Cardiac fibroblast (primary cell): ENCODE measurements around the gene BBS12.
A peak's percentile ranks its signal among the peaks of the same experiment; 100 is the strongest.

Source experiments
- DNase-seq, 2 donors: peaks; one replicate each; pipeline versions ENCODE4 v3.0.0 to v3.0.0-alpha.2; 2010; ENCODE audit warnings: low read depth in 2 of 2
- H3K4me3 ChIP-seq, 2 donors: replicated peaks in 1 of 2; 1 replicate in 1 of 2; 2 replicates in 1 of 2; pipeline ENCODE4 v1.5.1; 2011; ENCODE audit warnings: low read depth in 2 of 2, low read length in 2 of 2, mild to moderate bottlenecking in 2 of 2, moderate library complexity in 1 of 2
- TF ChIP-seq, protein P1 (sequence below): IDR thresholded peaks from one replicate; pipeline ENCODE4 v1.5.1; 2011; ENCODE audit warnings: low read depth, mild to moderate bottlenecking, low read length, inconsistent platforms

BBS12 gene

DNA sequence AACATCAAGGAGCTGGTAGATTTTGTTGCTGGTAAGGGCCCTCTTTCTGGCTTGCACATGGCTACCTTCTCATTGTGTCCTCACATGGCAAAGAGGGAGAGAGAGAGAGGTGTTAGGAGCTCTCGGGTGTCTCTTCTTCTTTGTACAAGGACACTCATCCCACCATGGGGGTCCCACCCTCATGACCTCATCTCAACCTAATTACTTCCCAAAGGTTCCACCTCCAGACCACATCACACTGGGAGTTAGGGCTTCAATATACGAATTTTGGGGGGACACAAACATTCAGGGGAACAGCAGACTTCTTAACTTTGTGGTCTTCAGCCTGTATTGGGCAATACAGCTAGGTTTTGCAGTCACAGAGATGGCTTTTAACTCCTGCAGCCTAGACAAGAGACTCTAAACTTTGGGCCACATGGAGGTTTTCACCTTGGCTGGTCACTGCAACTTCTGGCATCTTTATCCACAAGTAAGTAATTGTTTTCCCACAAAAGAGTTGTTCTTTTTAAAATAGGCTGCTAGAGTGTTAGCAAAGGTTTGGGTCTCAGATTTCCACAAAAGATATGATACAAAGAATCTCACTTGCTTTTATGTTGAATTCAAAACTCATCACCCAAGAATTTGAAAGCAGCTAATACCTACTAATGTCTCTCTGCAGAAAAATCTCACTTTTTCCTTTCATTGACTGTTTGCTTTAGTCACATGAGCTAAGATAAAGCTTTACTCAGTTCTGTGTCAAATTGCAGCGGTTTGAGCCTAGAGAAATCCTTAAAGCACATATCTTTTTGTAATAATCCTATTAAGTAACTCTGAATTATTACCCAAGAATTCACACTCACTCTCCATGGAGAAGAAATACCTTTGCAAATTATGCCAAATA, 39.6 kb upstream of the BBS12 start:
- TF ChIP-seq, protein P1, sequence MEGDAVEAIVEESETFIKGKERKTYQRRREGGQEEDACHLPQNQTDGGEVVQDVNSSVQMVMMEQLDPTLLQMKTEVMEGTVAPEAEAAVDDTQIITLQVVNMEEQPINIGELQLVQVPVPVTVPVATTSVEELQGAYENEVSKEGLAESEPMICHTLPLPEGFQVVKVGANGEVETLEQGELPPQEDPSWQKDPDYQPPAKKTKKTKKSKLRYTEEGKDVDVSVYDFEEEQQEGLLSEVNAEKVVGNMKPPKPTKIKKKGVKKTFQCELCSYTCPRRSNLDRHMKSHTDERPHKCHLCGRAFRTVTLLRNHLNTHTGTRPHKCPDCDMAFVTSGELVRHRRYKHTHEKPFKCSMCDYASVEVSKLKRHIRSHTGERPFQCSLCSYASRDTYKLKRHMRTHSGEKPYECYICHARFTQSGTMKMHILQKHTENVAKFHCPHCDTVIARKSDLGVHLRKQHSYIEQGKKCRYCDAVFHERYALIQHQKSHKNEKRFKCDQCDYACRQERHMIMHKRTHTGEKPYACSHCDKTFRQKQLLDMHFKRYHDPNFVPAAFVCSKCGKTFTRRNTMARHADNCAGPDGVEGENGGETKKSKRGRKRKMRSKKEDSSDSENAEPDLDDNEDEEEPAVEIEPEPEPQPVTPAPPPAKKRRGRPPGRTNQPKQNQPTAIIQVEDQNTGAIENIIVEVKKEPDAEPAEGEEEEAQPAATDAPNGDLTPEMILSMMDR = no peak
- H3K4me3 ChIP-seq = no peak overlapping the region
- DNase-seq = peak in 1 of 2 donors; percentile 31

DNA sequence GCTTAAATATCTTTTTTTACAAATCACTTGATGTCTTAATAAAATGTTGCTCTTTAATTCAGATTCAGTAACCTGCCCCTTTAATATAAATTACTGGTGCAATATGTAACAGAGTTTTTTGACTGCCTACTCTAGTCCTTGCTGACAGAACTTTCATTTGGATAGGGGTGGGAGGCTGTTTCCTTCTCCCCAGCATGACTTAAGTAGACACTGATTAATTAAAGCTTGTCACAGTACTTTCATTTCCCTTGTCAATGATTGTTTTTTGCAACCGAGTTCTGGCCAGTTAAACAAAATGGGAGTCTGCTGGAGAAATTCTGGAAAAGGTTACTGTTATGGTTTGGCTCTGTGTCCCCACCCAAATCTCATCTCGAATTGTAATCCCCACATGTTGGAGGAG, 37.3 kb upstream of the BBS12 start:
- no peak for DNase-seq
- H3K4me3 ChIP-seq = no peak overlapping the region
- TF ChIP-seq, protein P1 = no peak

DNA sequence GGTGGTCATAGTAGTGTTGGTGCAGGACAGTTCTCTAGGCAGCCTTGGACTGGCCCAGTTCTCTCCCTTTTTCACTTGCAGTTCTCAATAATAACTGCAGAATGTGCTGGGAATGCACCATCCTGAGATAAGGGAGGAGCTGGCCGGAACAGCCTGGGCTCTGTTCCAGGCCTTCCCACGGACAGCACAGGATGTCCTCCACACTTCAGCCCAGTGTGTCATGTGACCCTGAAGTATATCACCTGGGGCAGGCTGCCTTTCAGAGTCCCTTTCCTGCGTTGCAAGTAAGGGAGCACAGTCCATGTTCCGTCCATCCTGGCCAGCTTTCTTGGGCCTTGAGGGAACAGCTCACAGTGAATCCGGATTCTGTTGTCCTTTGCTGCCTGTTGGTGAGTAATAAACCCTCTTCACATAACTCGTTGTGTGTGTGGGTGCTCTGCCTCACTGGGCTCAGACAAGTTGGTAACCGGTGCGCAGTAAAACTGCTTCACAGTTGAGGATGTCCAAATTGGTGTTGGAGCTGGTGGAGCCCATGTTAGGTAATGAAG, 32.3 kb upstream of the BBS12 start:
- DNase-seq = peak; percentile 72 to 83
- H3K4me3 ChIP-seq = peak overlapping the region in 1 of 2 donors; percentile 19
- TF ChIP-seq, protein P1 = no peak

DNA sequence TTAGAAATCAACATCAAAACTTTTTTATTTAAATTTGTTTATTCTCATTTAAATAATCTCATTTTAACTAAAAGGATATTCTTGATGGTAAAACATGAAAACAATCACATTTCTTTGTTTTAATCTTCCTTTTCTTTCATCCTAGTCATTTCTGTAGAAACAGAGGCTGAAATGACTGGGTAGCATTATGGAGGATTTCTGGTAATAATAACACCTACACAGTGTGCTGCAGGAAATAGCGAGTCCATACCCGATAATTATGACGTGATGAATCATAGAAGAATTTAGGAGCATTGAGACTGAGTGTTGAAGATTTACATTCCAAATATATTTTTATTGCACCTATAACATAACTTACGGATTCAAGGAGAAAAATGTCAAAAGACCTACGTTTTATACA, 31.4 kb upstream of the BBS12 start:
- TF ChIP-seq, protein P1 = no peak
- DNase-seq = no peak
- no peak overlapping the region for H3K4me3 ChIP-seq

DNA sequence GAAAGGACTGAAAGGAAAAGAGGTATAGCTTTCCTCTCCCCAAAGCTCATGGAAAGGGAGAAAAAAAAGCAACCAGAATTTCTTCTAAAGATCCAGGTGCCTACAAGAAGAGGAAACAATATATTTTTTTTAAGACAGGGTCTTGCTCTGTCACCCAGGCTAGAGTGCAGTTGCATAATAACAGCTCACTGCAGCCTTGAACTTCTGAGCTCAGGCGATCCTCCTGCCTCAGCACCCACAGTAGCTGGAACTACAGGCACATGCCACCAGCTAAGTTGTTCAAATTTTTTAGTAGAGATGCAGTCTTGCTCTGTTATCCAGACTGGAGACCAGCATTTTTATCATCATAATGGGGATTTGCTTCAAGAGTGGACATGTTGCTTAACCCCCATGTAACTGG, 30.5 kb upstream of the BBS12 start:
- TF ChIP-seq, protein P1 = no peak
- no peak for DNase-seq
- H3K4me3 ChIP-seq = no peak overlapping the region

DNA sequence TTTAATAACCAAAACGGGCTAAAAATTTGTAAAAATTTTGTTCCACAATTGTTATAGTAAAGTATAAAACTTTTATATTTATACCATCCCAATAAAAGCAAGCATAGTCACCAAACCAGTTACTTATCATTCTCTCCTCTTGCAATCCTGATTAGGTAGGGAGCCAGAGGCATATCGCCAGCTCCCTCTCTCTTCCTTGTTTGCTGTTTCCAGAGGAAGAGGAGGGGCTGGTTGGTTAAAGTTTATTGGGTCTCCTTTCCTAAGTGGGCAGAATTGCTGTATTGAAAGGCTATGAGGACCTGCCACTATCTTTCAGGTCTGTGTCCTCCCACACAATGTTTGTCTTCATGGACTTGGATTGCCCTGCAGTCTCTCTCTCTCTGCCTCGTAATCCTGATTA, 29.6 kb upstream of the BBS12 start:
- TF ChIP-seq, protein P1 = no peak
- no peak for DNase-seq

More for the DNA sequence above, 29.6 kb upstream of the BBS12 start:
- H3K4me3 ChIP-seq = no peak overlapping the region
